ENCODE measurements around the gene ICAM2.

ICAM2 gene

GRCh38 chr17:64001091-64001579 is 19.3 kb downstream of the ICAM2 start:
- DNase-seq = no peak
- Histone ChIP-seq H3K23ac (ENCODE audit: low read length) (no peak overlapping the region), H4K8ac (ENCODE audit: low read depth, low read length) (no peak overlapping the region), H3K18ac (ENCODE audit: low read length) (no peak overlapping the region), H4K91ac (ENCODE audit: low read depth, low read length) (no peak overlapping the region), H2BK12ac (ENCODE audit: low read length) (no peak overlapping the region), H3K36me3 (ENCODE audit: control insufficient read depth in 1 of 2, insufficient read depth in 2 of 2, low read length in 2 of 2) (no peaks in the 10 kb centered on the region), H2AFZ (ENCODE audit: insufficient read depth, low read length, poor library complexity) (no peak overlapping the region), H3K4me1 (ENCODE audit: control insufficient read depth in 1 of 2, insufficient read depth in 2 of 2, low read length in 2 of 2) (peaks cover 8 to 12% of the 10 kb centered on the region in 2 experiments), H3K27ac (ENCODE audit: low read depth, low read length) (no peak overlapping the region), H3K79me1 (ENCODE audit: low read length) (peaks cover 2% of the 10 kb centered on the region), H3K4ac (ENCODE audit: low read depth, low read length) (no peak overlapping the region), H3K9ac (ENCODE audit: low read length) (no peak overlapping the region), H3K9me3 (ENCODE audit: insufficient read depth, low read depth, low read length) (peaks cover 6% of the 10 kb centered on the region), H3K4me3 (ENCODE audit: low read depth, low read length) (no peak overlapping the region), H4K12ac (ENCODE audit: low read depth, low read length) (no peak overlapping the region), H3K4me2 (ENCODE audit: low read length) (no peak overlapping the region), H3K79me2 (ENCODE audit: control insufficient read depth, insufficient read depth, low read length, poor library complexity) (no peaks in the 10 kb centered on the region), H3K14ac (ENCODE audit: low read length) (no peak overlapping the region), H2BK120ac (ENCODE audit: insufficient read depth, low read length, poor library complexity) (no peak overlapping the region), H2AK5ac (ENCODE audit: low read length) (no peak overlapping the region), H3K27me3 (ENCODE audit: insufficient read depth, low read length) (no peaks in the 10 kb centered on the region), H2BK5ac (ENCODE audit: low read depth, low read length, poor library complexity) (no peak overlapping the region)
- WGBS (ENCODE audit: extremely low coverage, insufficient coverage, insufficient read length) = no CpG with 5 or more reads among the region's 7 CpGs

GRCh38 chr17:63999680-64000531 is 20.5 kb downstream of the ICAM2 start:
- Histone ChIP-seq H4K12ac (ENCODE audit: low read depth, low read length) (no peak overlapping the region), H2AK5ac (ENCODE audit: low read length) (no peak overlapping the region), H3K4me2 (ENCODE audit: low read length) (no peak overlapping the region), H4K91ac (ENCODE audit: low read depth, low read length) (no peak overlapping the region), H3K27ac (ENCODE audit: low read depth, low read length) (no peak overlapping the region), H3K36me3 (ENCODE audit: control insufficient read depth in 1 of 2, insufficient read depth in 2 of 2, low read length in 2 of 2) (no peaks in the 10 kb centered on the region), H3K23ac (ENCODE audit: low read length) (no peak overlapping the region), H4K8ac (ENCODE audit: low read depth, low read length) (no peak overlapping the region), H3K9ac (ENCODE audit: low read length) (no peak overlapping the region), H3K4me3 (ENCODE audit: low read depth, low read length) (no peak overlapping the region), H3K79me2 (ENCODE audit: control insufficient read depth, insufficient read depth, low read length, poor library complexity) (no peaks in the 10 kb centered on the region), H3K9me3 (ENCODE audit: insufficient read depth, low read depth, low read length) (peaks cover 6% of the 10 kb centered on the region), H3K14ac (ENCODE audit: low read length) (no peak overlapping the region), H3K18ac (ENCODE audit: low read length) (no peak overlapping the region), H3K79me1 (ENCODE audit: low read length) (peaks cover 2% of the 10 kb centered on the region), H3K4ac (ENCODE audit: low read depth, low read length) (no peak overlapping the region), H2AFZ (ENCODE audit: insufficient read depth, low read length, poor library complexity) (no peak overlapping the region), H3K27me3 (ENCODE audit: insufficient read depth, low read length) (no peaks in the 10 kb centered on the region), H2BK12ac (ENCODE audit: low read length) (no peak overlapping the region), H2BK120ac (ENCODE audit: insufficient read depth, low read length, poor library complexity) (no peak overlapping the region), H2BK5ac (ENCODE audit: low read depth, low read length, poor library complexity) (no peak overlapping the region), H3K4me1 (ENCODE audit: control insufficient read depth in 1 of 2, insufficient read depth in 2 of 2, low read length in 2 of 2) (peaks cover 8 to 12% of the 10 kb centered on the region in 2 experiments)
- WGBS (ENCODE audit: extremely low coverage, insufficient coverage, insufficient read length) = no CpG with 5 or more reads among the region's 25 CpGs
- no peak for DNase-seq

GRCh38 chr17:63998721-63999679 is 21.4 kb downstream of the ICAM2 start:
- peak overlapping the region; percentile 66 for H3K4me3 ChIP-seq (ENCODE audit: low read depth, low read length)
- no peak overlapping the region for H2AK5ac ChIP-seq (ENCODE audit: low read length)

GRCh38 chr17:63998050-63998720 is 22.2 kb downstream of the ICAM2 start, which contains the start of gene PRR29:
TSS of gene PRR29 (plus strand) at chr17:63998351. CDS start at chr17:63998365, 14 bp downstream.
- H2AK5ac ChIP-seq (ENCODE audit: low read length) = no peak within 1 kb of the TSS

More at GRCh38 chr17:63998721-63999679, 21.4 kb downstream of the ICAM2 start:
- Histone ChIP-seq H3K14ac (ENCODE audit: low read length) (no peak overlapping the region), H3K79me2 (ENCODE audit: control insufficient read depth, insufficient read depth, low read length, poor library complexity) (no peaks in the 10 kb centered on the region), H3K4ac (ENCODE audit: low read depth, low read length) (no peak overlapping the region), H3K79me1 (ENCODE audit: low read length) (peaks cover 2% of the 10 kb centered on the region), H3K27me3 (ENCODE audit: insufficient read depth, low read length) (no peaks in the 10 kb centered on the region), H2AFZ (ENCODE audit: insufficient read depth, low read length, poor library complexity) (no peak overlapping the region), H3K23ac (ENCODE audit: low read length) (no peak overlapping the region), H2BK12ac (ENCODE audit: low read length) (no peak overlapping the region), H3K9me3 (ENCODE audit: insufficient read depth, low read depth, low read length) (peaks cover 6% of the 10 kb centered on the region), H3K36me3 (ENCODE audit: control insufficient read depth in 1 of 2, insufficient read depth in 2 of 2, low read length in 2 of 2) (no peaks in the 10 kb centered on the region), H4K12ac (ENCODE audit: low read depth, low read length) (no peak overlapping the region), H2BK5ac (ENCODE audit: low read depth, low read length, poor library complexity) (no peak overlapping the region), H3K18ac (ENCODE audit: low read length) (no peak overlapping the region), H3K27ac (ENCODE audit: low read depth, low read length) (no peak overlapping the region), H4K8ac (ENCODE audit: low read depth, low read length) (no peak overlapping the region), H3K9ac (ENCODE audit: low read length) (no peak overlapping the region), H3K4me1 (ENCODE audit: control insufficient read depth in 1 of 2, insufficient read depth in 2 of 2, low read length in 2 of 2) (peaks cover 8 to 12% of the 10 kb centered on the region in 2 experiments), H3K4me2 (ENCODE audit: low read length) (peak overlapping the region; percentile 65), H4K91ac (ENCODE audit: low read depth, low read length) (no peak overlapping the region), H2BK120ac (ENCODE audit: insufficient read depth, low read length, poor library complexity) (no peak overlapping the region)
- WGBS (ENCODE audit: extremely low coverage, insufficient coverage, insufficient read length) = no CpG with 5 or more reads among the region's 33 CpGs
- no peak for DNase-seq

More at GRCh38 chr17:63998050-63998720, 22.2 kb downstream of the ICAM2 start, which contains the start of gene PRR29:
- Histone ChIP-seq H2BK120ac (ENCODE audit: insufficient read depth, low read length, poor library complexity) (peak within 1 kb of the TSS; percentile 64), H3K4me2 (ENCODE audit: low read length) (peak within 1 kb of the TSS; percentile 65), H3K18ac (ENCODE audit: low read length) (peak within 1 kb of the TSS; percentile 76), H3K23ac (ENCODE audit: low read length) (no peak within 1 kb of the TSS), H3K4ac (ENCODE audit: low read depth, low read length) (no peak within 1 kb of the TSS), H2BK5ac (ENCODE audit: low read depth, low read length, poor library complexity) (no peak within 1 kb of the TSS), H4K91ac (ENCODE audit: low read depth, low read length) (peak within 1 kb of the TSS; percentile 36), H3K4me1 (ENCODE audit: control insufficient read depth in 1 of 2, insufficient read depth in 2 of 2, low read length in 2 of 2) (peaks cover 8 to 12% of the 10 kb centered on the region in 2 experiments), H3K27me3 (ENCODE audit: insufficient read depth, low read length) (no peaks in the 10 kb centered on the region), H3K36me3 (ENCODE audit: control insufficient read depth in 1 of 2, insufficient read depth in 2 of 2, low read length in 2 of 2) (no peaks in the 10 kb centered on the region), H3K9me3 (ENCODE audit: insufficient read depth, low read depth, low read length) (peaks cover 9% of the 10 kb centered on the region), H3K79me2 (ENCODE audit: control insufficient read depth, insufficient read depth, low read length, poor library complexity) (no peaks in the 10 kb centered on the region), H3K27ac (ENCODE audit: low read depth, low read length) (no peak within 1 kb of the TSS), H3K14ac (ENCODE audit: low read length) (peak within 1 kb of the TSS; percentile 42), H3K4me3 (ENCODE audit: low read depth, low read length) (peak within 1 kb of the TSS; percentile 66), H2AFZ (ENCODE audit: insufficient read depth, low read length, poor library complexity) (peak within 1 kb of the TSS; percentile 95), H3K79me1 (ENCODE audit: low read length) (peaks cover 2% of the 10 kb centered on the region), H4K12ac (ENCODE audit: low read depth, low read length) (peak within 1 kb of the TSS; percentile 32), H3K9ac (ENCODE audit: low read length) (no peak within 1 kb of the TSS), H4K8ac (ENCODE audit: low read depth, low read length) (peak within 1 kb of the TSS; percentile 72), H2BK12ac (ENCODE audit: low read length) (peak within 1 kb of the TSS; percentile 65)
- DNase-seq = peak; percentile 44 to 76
- no CpG with 5 or more reads among the region's 43 CpGs for WGBS (ENCODE audit: extremely low coverage, insufficient coverage, insufficient read length)

Data from trophoblast cell (in vitro differentiated cells and primary cell).